ENCODE measurements around the gene CDC6.

The CDC6 gene

DNA sequence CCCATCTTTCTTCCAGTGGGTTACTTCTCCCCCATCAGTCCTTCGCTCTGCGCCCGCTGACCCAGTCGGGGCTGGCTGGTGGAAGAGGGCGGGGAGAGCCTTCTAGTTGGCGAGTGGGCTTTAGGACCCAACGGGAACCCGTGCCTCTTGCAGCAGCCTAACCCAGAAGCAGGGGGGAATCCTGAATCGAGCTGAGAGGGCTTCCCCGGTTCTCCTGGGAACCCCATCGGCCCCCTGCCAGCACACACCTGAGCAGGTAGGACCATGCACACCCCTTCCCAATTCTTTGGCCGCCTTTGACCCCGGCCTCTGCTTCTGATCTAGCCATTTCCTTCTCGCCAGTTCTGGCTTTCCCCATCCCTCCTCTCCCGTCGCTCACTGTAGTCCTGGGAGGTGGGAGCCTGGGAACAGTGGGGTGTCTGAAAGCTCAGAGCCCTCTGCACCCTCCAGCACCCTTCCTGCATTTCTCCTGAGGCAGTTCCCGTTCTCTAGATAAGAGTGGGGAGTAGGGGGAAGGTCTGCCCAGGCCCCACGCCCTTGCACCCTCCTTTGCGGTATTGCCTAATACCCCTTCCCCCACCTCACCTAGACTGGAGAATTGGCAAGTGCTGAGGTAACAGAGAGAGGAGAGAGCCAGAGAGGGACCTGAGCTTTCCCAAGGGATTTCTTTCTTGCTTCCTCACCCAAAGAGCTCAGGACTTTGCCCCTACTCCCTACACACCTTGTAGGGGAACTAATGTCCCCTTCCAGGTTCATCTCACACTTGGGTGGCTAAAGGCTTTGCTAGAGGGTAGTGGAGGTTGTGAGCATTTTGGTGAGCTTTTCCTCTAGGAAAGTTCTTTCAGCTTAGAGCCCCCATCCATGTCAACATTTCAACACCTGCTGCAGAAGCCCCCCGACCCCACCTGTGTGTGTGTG is 21.6 kb downstream of the CDC6 start, which contains the start of gene RARA:
TSS of gene RARA (plus strand) at position 150 of the 918 bp plus-strand sequence. CDS start 22,039 bp downstream, outside the sequence.
- H3K27me3 Mint-ChIP-seq: no peaks in the 10 kb centered on the region
- H3K4me3 Mint-ChIP-seq: no peak within 1 kb of the TSS
- DNase-seq (ENCODE audit: low spot score in 2 of 2): no peak
- H3K4me1 Mint-ChIP-seq: peaks cover 34% of the 10 kb centered on the region
- H3K36me3 Mint-ChIP-seq (ENCODE audit: insufficient read depth): peaks cover 5% of the 10 kb centered on the region
- peak; percentile 34 for ATAC-seq (replicated peaks; ENCODE audit: extremely low read depth, poor library complexity, severe bottlenecking)
- peak within 1 kb of the TSS; percentile 17 for H3K27ac Mint-ChIP-seq (ENCODE audit: low read depth)
- H3K9me3 Mint-ChIP-seq: no peaks in the 10 kb centered on the region

DNA sequence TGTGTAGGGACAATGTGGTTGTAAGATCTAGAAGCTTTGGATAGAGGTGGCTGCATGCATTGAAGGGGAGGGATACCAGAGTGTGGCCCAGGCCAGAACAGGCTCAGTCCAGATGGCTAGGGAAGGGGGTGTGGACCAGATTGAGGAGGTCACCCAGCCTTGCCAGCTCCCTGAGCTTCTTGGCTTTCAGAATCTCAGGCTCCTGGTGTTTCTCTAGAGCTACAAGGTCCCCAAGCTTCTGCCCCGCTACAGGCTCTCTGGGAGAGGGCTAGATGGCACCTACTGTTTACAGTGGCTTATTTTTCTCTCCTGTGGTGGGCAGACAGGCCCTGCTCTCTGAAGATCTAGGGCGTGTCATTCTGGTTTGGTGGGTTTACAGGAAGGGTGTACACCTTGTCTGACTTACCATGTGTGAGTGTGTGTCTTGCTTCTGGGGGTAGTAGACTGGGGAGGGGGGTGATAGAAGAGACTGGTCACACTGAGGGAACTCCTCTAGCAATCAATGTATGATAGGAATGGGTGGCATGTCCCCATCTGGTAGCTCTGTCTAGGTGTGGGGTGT is 22.4 kb downstream of the CDC6 start:
- Mint-ChIP-seq H3K4me3 (no peak overlapping the region), H3K27me3 (no peaks in the 10 kb centered on the region), H3K4me1 (peaks cover 41% of the 10 kb centered on the region), H3K9me3 (no peaks in the 10 kb centered on the region), H3K27ac (ENCODE audit: low read depth) (peak overlapping the region; percentile 17), H3K36me3 (ENCODE audit: insufficient read depth) (peaks cover 8% of the 10 kb centered on the region)
- no peak for ATAC-seq (replicated peaks; ENCODE audit: extremely low read depth, poor library complexity, severe bottlenecking)
- DNase-seq (ENCODE audit: low spot score in 2 of 2): no peak

- Mint-ChIP-seq H3K4me3 (peak overlapping the region; percentile 51), H3K9me3 (no peaks in the 10 kb centered on the region), H3K36me3 (ENCODE audit: insufficient read depth) (peaks cover 8% of the 10 kb centered on the region), H3K27ac (ENCODE audit: low read depth) (peak overlapping the region; percentile 69), H3K27me3 (no peaks in the 10 kb centered on the region), H3K4me1 (peaks cover 47% of the 10 kb centered on the region)
- DNase-seq (ENCODE audit: low spot score in 2 of 2) (no peak), ATAC-seq (replicated peaks; ENCODE audit: extremely low read depth, poor library complexity, severe bottlenecking) (no peak)
These were observed 23.3 kb downstream of the CDC6 start for GRCh38 chr17:40310882-40311391.

DNA sequence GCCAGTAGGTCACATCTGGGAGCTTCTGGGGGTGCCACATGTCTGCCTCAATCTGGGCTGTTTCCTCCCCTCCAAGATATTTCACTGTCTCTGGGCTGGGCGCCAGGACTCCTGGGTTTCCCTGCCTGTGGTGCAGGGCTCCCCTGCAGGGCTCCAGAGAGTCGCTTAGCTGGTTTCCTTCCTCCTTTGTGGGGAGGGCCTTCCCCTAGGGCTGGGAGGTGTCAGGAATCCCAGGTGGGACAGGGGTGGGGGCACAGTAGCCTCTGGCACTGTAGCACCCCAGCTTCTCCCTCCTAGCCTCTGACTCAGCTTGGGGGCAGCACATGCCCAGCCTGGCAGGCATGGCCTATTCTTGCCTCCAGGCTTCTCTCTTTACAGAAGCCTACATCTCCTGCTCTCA is 23.9 kb downstream of the CDC6 start:
- no peaks in the 10 kb centered on the region for H3K27me3 Mint-ChIP-seq
- peaks cover 53% of the 10 kb centered on the region for H3K4me1 Mint-ChIP-seq
- peak overlapping the region; percentile 51 for H3K4me3 Mint-ChIP-seq
- no peak for ATAC-seq (replicated peaks; ENCODE audit: extremely low read depth, poor library complexity, severe bottlenecking)
- H3K36me3 Mint-ChIP-seq (ENCODE audit: insufficient read depth): peaks cover 8% of the 10 kb centered on the region
- peak overlapping the region; percentile 69 for H3K27ac Mint-ChIP-seq (ENCODE audit: low read depth)
- no peak for DNase-seq (ENCODE audit: low spot score in 2 of 2)
- H3K9me3 Mint-ChIP-seq: no peaks in the 10 kb centered on the region

DNA sequence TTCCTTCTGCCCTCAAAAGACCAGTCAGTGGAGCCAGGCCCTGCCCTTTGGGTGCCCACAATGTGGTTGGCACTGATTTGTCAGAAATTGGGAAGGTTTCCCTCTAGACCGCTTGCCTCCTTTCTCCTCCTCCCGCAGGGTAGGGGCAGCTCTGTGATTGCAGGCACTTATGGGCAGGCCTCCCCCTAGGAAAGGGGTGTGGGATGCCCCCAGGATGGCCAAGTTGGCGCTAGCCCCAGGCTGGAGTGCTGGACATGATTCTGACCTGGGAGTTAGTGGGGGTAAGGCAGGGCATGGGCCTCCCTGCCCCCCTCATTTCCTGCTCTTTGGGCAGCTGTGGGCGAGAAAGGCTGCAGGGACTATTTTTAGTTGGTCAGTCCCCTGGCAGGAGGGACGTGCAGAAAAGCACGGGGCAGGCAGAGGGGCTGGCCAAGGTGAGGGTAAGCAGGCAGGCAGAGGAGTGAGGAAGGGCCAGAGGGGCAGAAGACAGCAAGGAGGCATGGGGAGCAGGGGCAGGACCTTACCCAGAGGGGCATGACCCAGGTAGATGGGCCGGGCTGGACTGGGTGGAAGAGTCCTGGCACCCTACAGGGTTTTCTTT is 24.6 kb downstream of the CDC6 start:
- peak overlapping the region; percentile 57 for H3K27ac Mint-ChIP-seq (ENCODE audit: low read depth)
- no peaks in the 10 kb centered on the region for H3K9me3 Mint-ChIP-seq
- H3K4me3 Mint-ChIP-seq: no peak overlapping the region
- H3K4me1 Mint-ChIP-seq: peaks cover 55% of the 10 kb centered on the region
- peaks cover 9% of the 10 kb centered on the region for H3K36me3 Mint-ChIP-seq (ENCODE audit: insufficient read depth)
- DNase-seq (ENCODE audit: low spot score in 2 of 2): no peak
- H3K27me3 Mint-ChIP-seq: no peaks in the 10 kb centered on the region
- no peak for ATAC-seq (replicated peaks; ENCODE audit: extremely low read depth, poor library complexity, severe bottlenecking)

DNA sequence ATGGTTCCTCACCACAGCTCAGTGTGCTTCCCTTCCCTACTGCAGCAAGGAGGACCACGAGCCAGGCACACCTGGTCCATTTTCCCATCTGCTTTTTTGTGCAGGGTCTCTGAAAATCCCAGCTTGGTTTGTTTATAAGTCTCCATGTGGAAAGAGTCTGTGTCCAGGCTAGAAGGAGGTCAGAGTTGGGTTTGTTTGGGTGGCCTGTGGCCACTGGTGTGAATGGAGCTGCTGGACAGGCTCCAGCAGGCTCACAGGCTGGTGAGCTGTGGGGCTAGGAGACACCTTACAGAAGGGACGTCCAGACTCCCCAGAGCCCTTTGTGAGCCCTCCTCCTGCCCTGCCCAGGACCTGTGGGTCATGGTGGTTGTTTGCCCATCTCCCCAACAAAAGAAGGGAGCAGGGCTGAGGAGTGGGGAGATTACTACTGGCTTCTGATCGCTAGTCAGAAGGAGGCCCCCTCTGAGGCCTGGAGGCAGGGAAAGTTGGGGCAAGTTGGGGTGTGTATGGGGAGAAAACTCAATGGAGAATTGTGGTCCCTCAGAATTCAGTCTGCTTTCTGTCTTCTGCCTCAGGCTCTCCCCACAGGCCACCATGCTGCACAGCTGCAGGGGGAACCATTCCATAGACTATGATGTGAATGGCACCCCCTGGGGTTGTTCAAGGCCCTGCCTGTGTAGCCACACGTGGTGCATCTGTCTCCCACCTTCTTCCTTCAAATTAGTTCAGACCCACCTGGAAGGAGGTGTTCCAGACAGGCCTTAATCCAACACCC is 25.4 kb downstream of the CDC6 start:
- H3K27ac Mint-ChIP-seq (ENCODE audit: low read depth): peak overlapping the region; percentile 37
- DNase-seq (ENCODE audit: low spot score in 2 of 2) (no peak), ATAC-seq (replicated peaks; ENCODE audit: extremely low read depth, poor library complexity, severe bottlenecking) (no peak)
- peaks cover 64% of the 10 kb centered on the region for H3K4me1 Mint-ChIP-seq
- H3K4me3 Mint-ChIP-seq: no peak overlapping the region
- no peaks in the 10 kb centered on the region for H3K9me3 Mint-ChIP-seq
- no peaks in the 10 kb centered on the region for H3K27me3 Mint-ChIP-seq
- H3K36me3 Mint-ChIP-seq (ENCODE audit: insufficient read depth): peaks cover 13% of the 10 kb centered on the region

DNA sequence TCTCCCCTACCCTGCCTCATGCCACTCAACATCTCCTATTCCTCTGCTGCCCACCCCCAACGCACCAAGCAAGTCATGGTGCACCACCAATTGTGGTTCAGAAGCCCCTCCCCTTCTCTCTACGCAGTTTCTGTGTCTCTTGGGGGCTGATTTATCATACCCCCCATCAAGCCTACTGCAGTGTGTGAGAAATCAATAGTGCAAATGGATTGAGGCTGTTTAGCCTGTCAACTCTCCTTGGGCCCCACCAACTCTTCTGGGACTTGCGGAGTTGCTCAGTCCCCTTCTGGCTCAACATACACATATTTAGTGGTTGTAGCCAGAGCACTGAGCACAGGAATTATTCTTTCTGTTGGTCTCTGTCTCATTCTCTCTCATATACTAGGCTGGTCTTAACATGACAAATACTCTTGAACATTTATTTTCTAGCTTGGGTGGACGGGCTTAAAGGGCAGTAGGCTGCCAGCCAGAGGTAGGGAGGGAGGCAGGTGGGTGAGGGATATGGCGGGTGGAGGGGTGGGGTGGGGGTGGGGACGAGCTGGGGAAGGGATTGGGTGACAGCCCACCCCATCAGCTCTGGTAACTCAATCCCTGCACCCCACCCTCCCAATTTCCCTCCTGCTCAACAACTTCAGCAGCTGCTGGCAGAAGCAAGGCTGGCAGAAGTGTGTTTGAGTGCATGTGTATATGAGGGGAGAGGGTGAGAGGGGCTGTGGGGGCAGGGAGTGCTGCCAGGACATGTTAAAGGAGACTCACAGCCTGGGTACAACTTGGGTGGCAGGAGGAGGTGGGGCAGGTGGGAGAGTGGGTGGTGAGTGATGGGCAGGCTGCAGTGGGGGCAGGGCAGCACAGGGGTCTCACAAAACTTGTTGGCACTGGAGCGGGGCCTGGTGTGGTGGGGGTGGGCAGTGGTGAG is 26.2 kb downstream of the CDC6 start:
- ATAC-seq (replicated peaks; ENCODE audit: extremely low read depth, poor library complexity, severe bottlenecking) (no peak), DNase-seq (ENCODE audit: low spot score in 2 of 2) (no peak)
- H3K27ac Mint-ChIP-seq (ENCODE audit: low read depth): peak overlapping the region; percentile 44
- H3K4me3 Mint-ChIP-seq: peak overlapping the region; percentile 21
- no peaks in the 10 kb centered on the region for H3K27me3 Mint-ChIP-seq
- H3K4me1 Mint-ChIP-seq: peaks cover 71% of the 10 kb centered on the region
- peaks cover 19% of the 10 kb centered on the region for H3K36me3 Mint-ChIP-seq (ENCODE audit: insufficient read depth)
- no peaks in the 10 kb centered on the region for H3K9me3 Mint-ChIP-seq

GRCh38 chr17:40314584-40314956 is 26.9 kb downstream of the CDC6 start:
- H3K9me3 Mint-ChIP-seq: no peaks in the 10 kb centered on the region
- peaks cover 24% of the 10 kb centered on the region for H3K36me3 Mint-ChIP-seq (ENCODE audit: insufficient read depth)
- H3K4me3 Mint-ChIP-seq: peak overlapping the region; percentile 21
- H3K27me3 Mint-ChIP-seq: no peaks in the 10 kb centered on the region
- peaks cover 77% of the 10 kb centered on the region for H3K4me1 Mint-ChIP-seq
- H3K27ac Mint-ChIP-seq (ENCODE audit: low read depth): peak overlapping the region; percentile 44
- peak; percentile 63 to 67 for DNase-seq (ENCODE audit: low spot score in 2 of 2)
- no peak for ATAC-seq (replicated peaks; ENCODE audit: extremely low read depth, poor library complexity, severe bottlenecking)

- Mint-ChIP-seq H3K4me3 (no peak overlapping the region), H3K9me3 (no peaks in the 10 kb centered on the region), H3K27me3 (no peaks in the 10 kb centered on the region), H3K36me3 (ENCODE audit: insufficient read depth) (peaks cover 30% of the 10 kb centered on the region), H3K27ac (ENCODE audit: low read depth) (peak overlapping the region; percentile 44), H3K4me1 (peaks cover 83% of the 10 kb centered on the region)
- DNase-seq (ENCODE audit: low spot score in 2 of 2) (no peak), ATAC-seq (replicated peaks; ENCODE audit: extremely low read depth, poor library complexity, severe bottlenecking) (no peak)
These were observed 27.5 kb downstream of the CDC6 start for GRCh38 chr17:40315206-40315605.

DNA sequence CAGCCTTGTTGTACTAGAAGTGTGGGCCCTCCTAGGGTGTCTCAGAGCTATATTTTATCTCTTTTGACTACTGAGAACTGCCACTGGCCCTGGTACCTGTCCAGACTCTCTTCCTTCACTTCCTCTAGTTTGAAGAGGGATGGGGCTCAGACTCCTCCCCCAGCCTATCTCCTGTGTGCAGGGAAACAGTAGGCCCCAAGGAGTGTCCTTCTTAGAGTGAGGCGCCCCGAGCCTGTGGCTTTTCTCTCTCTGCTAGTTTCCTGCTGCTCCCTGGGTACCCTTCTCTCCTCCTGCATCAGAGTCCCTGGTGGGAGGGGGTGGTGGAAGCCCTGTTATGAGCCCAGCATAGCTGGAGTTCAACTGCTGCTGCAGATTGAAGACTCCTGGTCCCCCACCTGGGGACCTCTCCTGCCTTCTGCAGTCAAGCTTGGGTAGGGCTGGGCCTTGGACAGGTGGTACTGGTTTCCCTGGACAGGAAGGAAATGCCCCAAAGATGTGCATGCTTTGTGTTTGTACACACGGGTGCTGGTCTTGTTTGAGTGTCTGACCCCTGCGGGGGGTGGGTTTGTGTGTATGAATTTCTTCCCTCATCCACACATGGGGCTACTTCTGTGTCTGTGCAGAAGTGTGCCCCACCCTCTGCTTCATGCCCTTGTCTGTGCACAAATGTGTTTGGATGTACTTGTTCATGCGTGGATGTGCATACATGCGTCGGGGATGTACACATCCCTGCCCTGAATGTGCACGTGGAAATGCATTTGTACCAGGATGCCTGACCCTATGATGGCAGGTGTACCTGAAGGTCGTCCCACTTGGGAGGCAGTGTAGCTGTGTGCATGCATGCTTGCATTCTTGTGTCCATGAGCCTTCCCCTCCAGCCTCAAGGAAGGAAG is 28.2 kb downstream of the CDC6 start:
- Mint-ChIP-seq H3K27ac (ENCODE audit: low read depth) (no peak overlapping the region), H3K27me3 (no peaks in the 10 kb centered on the region), H3K4me3 (peak overlapping the region; percentile 38), H3K9me3 (no peaks in the 10 kb centered on the region), H3K4me1 (peaks cover 88% of the 10 kb centered on the region), H3K36me3 (ENCODE audit: insufficient read depth) (peaks cover 36% of the 10 kb centered on the region)
- DNase-seq (ENCODE audit: low spot score in 2 of 2): no peak
- ATAC-seq (replicated peaks; ENCODE audit: extremely low read depth, poor library complexity, severe bottlenecking): no peak

All from central memory CD8-positive, alpha-beta T cell (primary cell).